ENCODE measurements around the gene CLDN1. TPM values are rescaled to one million over a fixed set of nuclear protein-coding genes. Genes with fewer than 3 reads are reported as not detected.

CLDN1 gene
- total and polyA plus RNA-seq, 2 of the 8 experiments (the other 6 are each of a cell fraction or from before 2014, with no cell fraction given) = 3.1 to 6.1 TPM

- Histone ChIP-seq H4K8ac (ENCODE audit: extremely low read depth, insufficient read depth, low read length) (no peak overlapping the region), H3K14ac (ENCODE audit: insufficient read length) (no peak overlapping the region), H4K5ac (ENCODE audit: insufficient read length, low read depth, low read length) (no peak overlapping the region), H4K91ac (replicated peaks; ENCODE audit: insufficient read length, low read length) (no peak overlapping the region), H2AK5ac (ENCODE audit: low read depth, low read length) (no peak overlapping the region), H2BK15ac (ENCODE audit: low read length) (no peak overlapping the region), H3K36me3 (ENCODE audit: control insufficient read depth in 2 of 4, insufficient read depth in 4 of 4, low read length in 3 of 4) (no peaks in the 10 kb centered on the region), H3K79me2 (ENCODE audit: control insufficient read depth in 1 of 2, insufficient read depth in 2 of 2, low read length in 2 of 2) (no peaks in the 10 kb centered on the region), H3K4me1 (replicated peaks in 1 of 4; ENCODE audit: control insufficient read depth in 3 of 4, insufficient read depth in 4 of 4, low read length in 3 of 4) (peaks cover 2 to 13% (median 8%) of the 10 kb centered on the region in 4 experiments; a peak in 5 of 7 replicates), H3K4me2 (ENCODE audit: insufficient read depth in 1 of 2, low read depth in 2 of 2, low read length in 2 of 2) (peak overlapping the region; percentile 67 to 78), H3K18ac (ENCODE audit: extremely low read depth, low read length) (no peak overlapping the region), H3K79me1 (ENCODE audit: low read depth, low read length) (no peaks in the 10 kb centered on the region), H2BK120ac (replicated peaks; ENCODE audit: low read depth, low read length) (no peak overlapping the region), H3K27me3 (replicated peaks in 1 of 4; ENCODE audit: control insufficient read depth in 3 of 4, extremely low read depth in 1 of 4, insufficient read depth in 3 of 4, low read length in 3 of 4) (peaks cover 0 to 7% (median 6%) of the 10 kb centered on the region in 4 experiments; a peak in 5 of 7 replicates), H3K9ac (replicated peaks in 1 of 4; ENCODE audit: extremely low read depth in 1 of 4, low read depth in 3 of 4, low read length in 3 of 4) (0 out of 7 replicates have a peak overlapping the region, but pooled peaks of 1 of the 4 experiments have one; percentile 35), H3K4me3 (ENCODE audit: extremely low read depth in 1 of 4, insufficient read depth in 2 of 4, low read depth in 3 of 4, low read length in 4 of 4) (peak overlapping the region; percentile 76 to 79 (median 78); a peak in 6 of 8 replicates), H3K27ac (ENCODE audit: low read depth, low read length) (no peak overlapping the region), H3K4ac (replicated peaks; ENCODE audit: insufficient read length, low read depth, low read length) (no peak overlapping the region), H3K9me3 (ENCODE audit: insufficient read depth in 2 of 2, low read depth in 1 of 2, low read length in 1 of 2) (no peaks in the 10 kb centered on the region), H3K56ac (replicated peaks; ENCODE audit: insufficient read length, low read depth, low read length) (no peak overlapping the region), H2AFZ (ENCODE audit: low read length) (peak overlapping the region; percentile 47), H2BK5ac (ENCODE audit: low read depth, low read length) (no peak overlapping the region), H3K23me2 (ENCODE audit: low read depth, low read length) (peaks cover 6% of the 10 kb centered on the region; the same call in 1 of the 2 replicates), H3K23ac (ENCODE audit: insufficient read length) (no peak overlapping the region), H2BK20ac (ENCODE audit: low read length) (no peak overlapping the region), H2BK12ac (ENCODE audit: low read depth, low read length) (0 out of 2 replicates have a peak overlapping the region, but pooled peaks have one; percentile 40), H4K20me1 (replicated peaks in 1 of 2; ENCODE audit: control insufficient read depth in 1 of 2, insufficient read depth in 2 of 2, low read length in 2 of 2) (no peaks in the 10 kb centered on the region)
- DNase-seq (ENCODE audit: low read depth in 1 of 2, low spot score in 2 of 2) (no peak), FAIRE-seq (no peak)
- TF ChIP-seq USF2 (IDR thresholded peaks at IDR 0.05; ENCODE audit: low read length) (no peak), BACH1 (IDR thresholded peaks at IDR 0.05; ENCODE audit: low read length) (0 out of 2 replicates have a peak, but pooled peaks have one; percentile 57)
- WGBS, 2 experiments (ENCODE audit: extremely low coverage in 1 of 2, insufficient coverage in 1 of 2, insufficient read length in 1 of 2, insufficient replicate concordance in 2 of 2, low coverage in 1 of 2, low lambda C conversion rate in 2 of 2, missing lambda C conversion rate in 1 of 2) = 28% methylated on average over 12 of the region's 12 CpGs; no CpG with 5 or more reads in 1 of the 2 experiments
- ChIA-PET POLR2A (ENCODE audit: partially characterized antibody) (interaction anchor here (0.6 to 1.2 kb wide), 7 partner anchors 16 to 382 kb away, joined by 3 to 4 read pairs (median 3); no protein-coding TSS in a partner anchor), CTCF (ENCODE audit: partially characterized antibody) (interaction anchor here (0.7 to 6.3 kb wide), 49 partner anchors 9 to 637 kb away, joined by 3 to 54 read pairs (median 5); partner anchors contain the start of gene P3H2)
Measured at GRCh38 chr3:190322604-190323245, 479 bp upstream of the CLDN1 start.

Measured in H1 (cell line).